IMR-90 (cell line): Measurements from ENCODE around the gene E4F1. TPM values are rescaled to one million over a fixed set of nuclear protein-coding genes. Genes with fewer than 3 reads are reported as not detected.

Source experiments
- ATAC-seq: fragments of 200-7000 bp; cut with Tn5 transposase; 2 replicates; pipeline ENCODE4 v1.9.1; 2020; ENCODE audit warnings: low read depth, mild to moderate bottlenecking, moderate library complexity
- BruUV-seq: library from RNA; stranded (reverse); fragments of 400-500 nt; replicated peaks from 2 replicates; lab custom pipeline; 2021; lab: Mats Ljungman, UMichigan
- CTCF ChIA-PET: fragments of 300-600 bp; formaldehyde crosslinking; extraction: SDS; loops from one replicate; lab custom pipeline; 2021; ENCODE audit warnings: antibody characterized with exemption; lab: Yijun Ruan, JAX
- POLR2A ChIA-PET: fragments of 300-600 bp; sonication (Branson Sonifier 250); formaldehyde crosslinking; loops from one replicate; lab custom pipeline; 2022; ENCODE audit warnings: antibody characterized with exemption; ENCODE audit not compliant: unreplicated experiment; lab: Charles Lee
- DNase-seq: peaks from one replicate; pipeline ENCODE4 v3.0.0; 2013
- H2AFZ ChIP-seq: replicated peaks from 2 replicates; pipeline ENCODE3; 2013; ENCODE audit warnings: low read length, mild to moderate bottlenecking; ENCODE audit not compliant: poor library complexity
- H2AK5ac ChIP-seq: 2 replicates; pipeline ENCODE4 v1.6.1; 2013; ENCODE audit warnings: low read depth, low read length, inconsistent platforms
- H2AK9ac ChIP-seq: replicated peaks from 2 replicates; pipeline ENCODE3; 2013; ENCODE audit warnings: mild to moderate bottlenecking, low read depth, low read length, moderate library complexity; ENCODE audit not compliant: poor library complexity
- H2BK120ac ChIP-seq: 2 replicates; pipeline ENCODE4 v1.6.1; 2013; ENCODE audit warnings: low read depth, low read length, inconsistent platforms
- H2BK15ac ChIP-seq: 3 replicates; pipeline ENCODE4 v1.6.1; 2013; ENCODE audit warnings: low read depth, low read length, inconsistent platforms
- H2BK20ac ChIP-seq: 2 replicates; pipeline ENCODE4 v1.6.1; 2013; ENCODE audit warnings: low read depth, mild to moderate bottlenecking, inconsistent platforms, low read length, moderate library complexity
- H2BK5ac ChIP-seq: 2 replicates; pipeline ENCODE4 v1.6.1; 2013; ENCODE audit warnings: mild to moderate bottlenecking, low read depth, low read length, inconsistent platforms; ENCODE audit not compliant: poor library complexity, severe bottlenecking
- H3K14ac ChIP-seq: replicated peaks from 2 replicates; pipeline ENCODE4 v1.6.1; 2013; ENCODE audit warnings: low read depth, low read length, inconsistent platforms
- H3K18ac ChIP-seq: 2 replicates; pipeline ENCODE4 v1.6.1; 2013; ENCODE audit warnings: low read depth, low read length, control low read depth
- H3K23ac ChIP-seq: 2 replicates; pipeline ENCODE4 v1.6.1; 2013; ENCODE audit warnings: low read depth, low read length, inconsistent platforms
- H3K27ac ChIP-seq: 2 replicates; pipeline ENCODE4 v1.5.1; 2013; ENCODE audit warnings: mild to moderate bottlenecking, control low read depth, low read length; ENCODE audit not compliant: insufficient read depth
- H3K27me3 ChIP-seq: 2 replicates; pipeline ENCODE4 v1.6.1; 2013; ENCODE audit warnings: low read length; ENCODE audit not compliant: control insufficient read depth, insufficient read depth
- H3K36me3 ChIP-seq: 2 replicates; pipeline ENCODE4 v1.6.1; 2013; ENCODE audit warnings: low read length, mixed read lengths; ENCODE audit not compliant: control insufficient read depth, insufficient read depth
- H3K4ac ChIP-seq: 2 replicates; pipeline ENCODE4 v1.6.1; 2013; ENCODE audit warnings: low read depth, low read length, inconsistent platforms
- H3K4me1 ChIP-seq: 2 replicates; pipeline ENCODE4 v1.6.1; 2013; ENCODE audit warnings: low read length, mixed read lengths; ENCODE audit not compliant: control insufficient read depth, insufficient read depth
- H3K4me2 ChIP-seq: 2 replicates; pipeline ENCODE4 v1.6.1; 2013; ENCODE audit warnings: low read depth, mild to moderate bottlenecking, control low read depth, low read length, moderate library complexity
- H3K4me3 ChIP-seq: 2 replicates; pipeline ENCODE4 v1.5.1; 2013; ENCODE audit warnings: low read depth, mild to moderate bottlenecking, control low read depth, low read length, moderate library complexity; ENCODE audit not compliant: insufficient read depth
- H3K56ac ChIP-seq: 2 replicates; pipeline ENCODE4 v1.6.1; 2013; ENCODE audit warnings: low read length, inconsistent platforms; ENCODE audit not compliant: insufficient read depth; ENCODE audit errors: extremely low read depth
- H3K79me1 ChIP-seq, 2 experiments: 2 replicates each; pipeline ENCODE4 v1.6.1; 2013; ENCODE audit warnings: low read length in 2 of 2, inconsistent platforms in 1 of 2, low read depth in 1 of 2
- H3K9ac ChIP-seq: 2 replicates; pipeline ENCODE4 v1.6.1; 2013; ENCODE audit warnings: low read depth, low read length, control low read depth
- H3K9me1 ChIP-seq: 2 replicates; pipeline ENCODE4 v1.6.1; 2013; ENCODE audit warnings: low read length, inconsistent platforms; ENCODE audit not compliant: insufficient read depth
- H3K9me3 ChIP-seq: 2 replicates; pipeline ENCODE4 v1.6.1; 2013; ENCODE audit warnings: low read length; ENCODE audit not compliant: control insufficient read depth, insufficient read depth
- H4K20me1 ChIP-seq: 2 replicates; pipeline ENCODE4 v1.6.1; 2013; ENCODE audit warnings: low read length, inconsistent platforms; ENCODE audit not compliant: insufficient read depth
- H4K5ac ChIP-seq: 2 replicates; pipeline ENCODE4 v1.6.1; 2013; ENCODE audit warnings: mild to moderate bottlenecking, low read depth, low read length, control low read depth
- H4K8ac ChIP-seq, 2 experiments: 2 replicates each; pipeline ENCODE4 v1.6.1; 2013; ENCODE audit warnings: low read depth in 2 of 2, low read length in 2 of 2, control low read depth in 1 of 2, inconsistent platforms in 1 of 2
- H4K91ac ChIP-seq: 2 replicates; pipeline ENCODE4 v1.6.1; 2013; ENCODE audit warnings: low read depth, low read length, inconsistent platforms; ENCODE audit not compliant: insufficient read depth
- BHLHE40 ChIP-seq: fragments of 150-350 bp; IDR thresholded peaks from 2 replicates; pipeline ENCODE4 v1.6.1; 2016; ENCODE audit warnings: mild to moderate bottlenecking, low read depth, low read length
- CEBPB ChIP-seq: IDR thresholded peaks from 2 replicates; pipeline ENCODE4 v1.6.1; 2012; ENCODE audit warnings: low read depth, low read length, improper control_type of control experiment
- CHD1 ChIP-seq: IDR thresholded peaks from 2 replicates; pipeline ENCODE4 v1.6.1; 2012; ENCODE audit warnings: low read depth, low read length, improper control_type of control experiment
- FOS ChIP-seq: fragments of 150-350 bp; IDR thresholded peaks from 2 replicates; pipeline ENCODE4 v1.6.1; 2016; ENCODE audit warnings: low read depth, low read length
- MAFK ChIP-seq: IDR thresholded peaks from 2 replicates; pipeline ENCODE4 v1.6.1; 2012; ENCODE audit warnings: low read depth, low read length, improper control_type of control experiment
- MAZ ChIP-seq: IDR thresholded peaks from 2 replicates; pipeline ENCODE4 v1.6.1; 2012; ENCODE audit warnings: low read depth, mild to moderate bottlenecking, low read length, improper control_type of control experiment, moderate library complexity, borderline replicate concordance
- MXI1 ChIP-seq: IDR thresholded peaks from 2 replicates; pipeline ENCODE4 v1.6.1; 2012; ENCODE audit warnings: low read depth, mild to moderate bottlenecking, low read length, moderate library complexity, borderline replicate concordance
- NFE2L2 ChIP-seq: fragments of 150-350 bp; IDR thresholded peaks from 2 replicates; pipeline ENCODE4 v1.6.1; 2016; ENCODE audit warnings: low read depth, mild to moderate bottlenecking, low read length
- POLR2A ChIP-seq: IDR thresholded peaks from 2 replicates; pipeline ENCODE4 v1.6.1; 2012; ENCODE audit warnings: mild to moderate bottlenecking, low read depth, low read length
- RAD21 ChIP-seq: IDR thresholded peaks from 2 replicates; pipeline ENCODE4 v1.6.1; 2012; ENCODE audit warnings: low read length, improper control_type of control experiment
- RCOR1 ChIP-seq: IDR thresholded peaks from 2 replicates; pipeline ENCODE4 v1.6.1; 2012; ENCODE audit warnings: mild to moderate bottlenecking, low read length, improper control_type of control experiment; ENCODE audit not compliant: insufficient replicate concordance
- RFX5 ChIP-seq: IDR thresholded peaks from 2 replicates; pipeline ENCODE4 v1.8.0; 2012; ENCODE audit warnings: low read depth, mild to moderate bottlenecking, low read length, moderate library complexity
- SMC3 ChIP-seq: fragments of 150-350 bp; IDR thresholded peaks from 2 replicates; pipeline ENCODE4 v1.6.1; 2016; ENCODE audit warnings: low read depth, mild to moderate bottlenecking, antibody characterized with exemption, low read length, moderate library complexity
- WGBS, 2 experiments: methylation state at CpG; one replicate each; pipeline versions ENCODE4 v1.1.5 to v1.1.7; 2013; ENCODE audit warnings: missing lambda C conversion rate in 2 of 2; ENCODE audit not compliant: insufficient read length in 1 of 2; ENCODE audit errors: extremely low coverage in 2 of 2; 5-methylcytosine and 5-hydroxymethylcytosine counted together
- dilution Hi-C: fragments of 300-500 bp; cut with HindIII; formaldehyde crosslinking; loops from one replicate; pipeline ENCODE4 v1.14.3; 2018; ENCODE audit warnings: low sequenced_read_pairs; ENCODE audit not compliant: unreplicated experiment
- in situ Hi-C: fragments of 300-500 bp; cut with MboI; formaldehyde crosslinking; loops from 3 replicates; pipeline ENCODE4 v1.14.3; 2019; ENCODE audit warnings: low sequenced_read_pairs, inconsistent platforms, mixed read lengths
- intact Hi-C: fragments of 100-400 bp; cut with micrococcal nuclease; formaldehyde crosslinking; loops from 2 replicates; pipeline ENCODE4 v1.10.0; 2022
- polyA plus RNA-seq, 3 experiments: library from polyadenylated mRNA; depleted of rRNA; stranded (reverse); fragments of >200 nt; gene quantifications; 2 replicates each; pipeline ENCODE4 v1.2.3, GENCODE V29; 2012; ENCODE audit warnings: low replicate concordance in 1 of 3
- total RNA-seq: library from RNA; depleted of rRNA; stranded (reverse); fragments of >200 nt; gene quantifications from 2 replicates; pipeline ENCODE4 v1.2.3, GENCODE V29; 2012
- TF ChIP-seq, protein P1 (sequence below): fragments of 150-350 bp; IDR thresholded peaks from 2 replicates; pipeline ENCODE4 v1.6.1; 2017; ENCODE audit warnings: mild to moderate bottlenecking, antibody characterized with exemption, low read length, low read depth
- TF ChIP-seq, protein P2 (sequence below): conservative IDR thresholded peaks from 2 replicates; pipeline ENCODE4 v1.5.1; 2012; ENCODE audit warnings: mild to moderate bottlenecking, low read depth, low read length, improper control_type of control experiment
- TF ChIP-seq, protein P3 (sequence below): fragments of 150-350 bp; IDR thresholded peaks from 2 replicates; pipeline ENCODE4 v1.6.1; 2016; ENCODE audit warnings: low read depth, mild to moderate bottlenecking, low read length, moderate library complexity, borderline replicate concordance

Gene E4F1
- total and polyA plus RNA-seq, 2 of the 4 experiments (the other 2 are of a cell fraction) = 13.1 to 33.0 TPM

DNA sequence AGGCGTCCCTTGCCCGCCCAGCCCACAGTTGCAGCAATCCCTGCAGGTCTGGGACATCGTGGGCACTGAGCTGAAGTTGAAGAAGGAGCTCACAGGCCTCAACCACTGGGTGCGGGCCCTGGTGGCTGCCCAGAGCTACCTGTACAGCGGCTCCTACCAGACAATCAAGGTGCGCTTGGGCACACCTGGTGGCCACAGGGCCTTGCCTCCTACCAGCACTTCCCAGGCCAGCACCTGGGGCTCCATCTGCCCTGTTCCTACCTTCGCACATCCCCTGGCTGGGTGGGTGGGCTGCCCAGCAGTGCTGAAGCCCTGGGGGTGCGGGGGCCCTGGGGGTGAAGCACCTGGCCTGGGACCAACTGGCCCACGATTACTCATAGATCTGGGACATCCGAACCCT, 47.9 kb upstream of the E4F1 start:
- POLR2A ChIA-PET = no interaction called here
- Histone ChIP-seq H3K27me3 (no peaks in the 10 kb centered on the region), H3K4me3 (no peak overlapping the region), H3K18ac (no peak overlapping the region), H3K79me1 (no peaks in the 10 kb centered on the region), H3K9ac (no peak overlapping the region), H4K5ac (no peak overlapping the region), H2BK20ac (no peak overlapping the region), H3K56ac (no peak overlapping the region), H3K23ac (no peak overlapping the region), H2AFZ (no peak overlapping the region), H4K20me1 (no peaks in the 10 kb centered on the region; the same call in 1 of the 2 replicates), H3K4ac (no peak overlapping the region), H4K91ac (no peak overlapping the region), H4K8ac (no peak overlapping the region), H3K9me3 (no peaks in the 10 kb centered on the region), H2BK120ac (no peak overlapping the region), H3K27ac (no peak overlapping the region), H2BK15ac (no peak overlapping the region), H3K9me1 (no peaks in the 10 kb centered on the region), H2AK9ac (no peak overlapping the region), H3K4me1 (no peaks in the 10 kb centered on the region), H2BK5ac (no peak overlapping the region), H3K36me3 (peaks cover 56% of the 10 kb centered on the region), H2AK5ac (no peak overlapping the region), H3K14ac (no peak overlapping the region), H3K4me2 (no peak overlapping the region)
- TF ChIP-seq NFE2L2 (no peak), BHLHE40 (no peak), FOS (no peak), MXI1 (no peak), RFX5 (no peak), CHD1 (no peak), CEBPB (no peak), SMC3 (no peak), MAZ (no peak), RCOR1 (no peak), MAFK (no peak), POLR2A (no peak), RAD21 (no peak)
- TF ChIP-seq, protein P1, sequence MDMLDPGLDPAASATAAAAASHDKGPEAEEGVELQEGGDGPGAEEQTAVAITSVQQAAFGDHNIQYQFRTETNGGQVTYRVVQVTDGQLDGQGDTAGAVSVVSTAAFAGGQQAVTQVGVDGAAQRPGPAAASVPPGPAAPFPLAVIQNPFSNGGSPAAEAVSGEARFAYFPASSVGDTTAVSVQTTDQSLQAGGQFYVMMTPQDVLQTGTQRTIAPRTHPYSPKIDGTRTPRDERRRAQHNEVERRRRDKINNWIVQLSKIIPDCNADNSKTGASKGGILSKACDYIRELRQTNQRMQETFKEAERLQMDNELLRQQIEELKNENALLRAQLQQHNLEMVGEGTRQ = no peak
- TF ChIP-seq, protein P2, sequence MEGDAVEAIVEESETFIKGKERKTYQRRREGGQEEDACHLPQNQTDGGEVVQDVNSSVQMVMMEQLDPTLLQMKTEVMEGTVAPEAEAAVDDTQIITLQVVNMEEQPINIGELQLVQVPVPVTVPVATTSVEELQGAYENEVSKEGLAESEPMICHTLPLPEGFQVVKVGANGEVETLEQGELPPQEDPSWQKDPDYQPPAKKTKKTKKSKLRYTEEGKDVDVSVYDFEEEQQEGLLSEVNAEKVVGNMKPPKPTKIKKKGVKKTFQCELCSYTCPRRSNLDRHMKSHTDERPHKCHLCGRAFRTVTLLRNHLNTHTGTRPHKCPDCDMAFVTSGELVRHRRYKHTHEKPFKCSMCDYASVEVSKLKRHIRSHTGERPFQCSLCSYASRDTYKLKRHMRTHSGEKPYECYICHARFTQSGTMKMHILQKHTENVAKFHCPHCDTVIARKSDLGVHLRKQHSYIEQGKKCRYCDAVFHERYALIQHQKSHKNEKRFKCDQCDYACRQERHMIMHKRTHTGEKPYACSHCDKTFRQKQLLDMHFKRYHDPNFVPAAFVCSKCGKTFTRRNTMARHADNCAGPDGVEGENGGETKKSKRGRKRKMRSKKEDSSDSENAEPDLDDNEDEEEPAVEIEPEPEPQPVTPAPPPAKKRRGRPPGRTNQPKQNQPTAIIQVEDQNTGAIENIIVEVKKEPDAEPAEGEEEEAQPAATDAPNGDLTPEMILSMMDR = no peak
- TF ChIP-seq, protein P3, sequence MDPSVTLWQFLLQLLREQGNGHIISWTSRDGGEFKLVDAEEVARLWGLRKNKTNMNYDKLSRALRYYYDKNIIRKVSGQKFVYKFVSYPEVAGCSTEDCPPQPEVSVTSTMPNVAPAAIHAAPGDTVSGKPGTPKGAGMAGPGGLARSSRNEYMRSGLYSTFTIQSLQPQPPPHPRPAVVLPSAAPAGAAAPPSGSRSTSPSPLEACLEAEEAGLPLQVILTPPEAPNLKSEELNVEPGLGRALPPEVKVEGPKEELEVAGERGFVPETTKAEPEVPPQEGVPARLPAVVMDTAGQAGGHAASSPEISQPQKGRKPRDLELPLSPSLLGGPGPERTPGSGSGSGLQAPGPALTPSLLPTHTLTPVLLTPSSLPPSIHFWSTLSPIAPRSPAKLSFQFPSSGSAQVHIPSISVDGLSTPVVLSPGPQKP = no peak
- intact Hi-C loops = no loop called here
- BruUV-seq = no TSS peak
- dilution Hi-C loops = no loop called here
- in situ Hi-C loops = no loop called here
- 95% methylated on average over 8 of the region's 10 CpGs; no CpG with 5 or more reads in 1 of the 2 experiments for WGBS, 2 experiments
- DNase-seq (no peak), ATAC-seq (no peak)
- CTCF ChIA-PET = no interaction called here
